Measurements from ENCODE around the gene BPIFB4. TPM values are rescaled to one million over a fixed set of nuclear protein-coding genes. Genes with fewer than 3 reads are reported as not detected.

The BPIFB4 gene
- total RNA-seq, 1 donor from 2014 or later: not detected

Other genes starting within 250 kb of the BPIFB4 start
- 0.05 TPM in 1 of 2 replicates, not detected in the other for gene EFCAB8, start 220.7 kb upstream of the BPIFB4 start, total RNA-seq
- not detected in 2 replicates for gene SUN5, start 75.2 kb upstream of the BPIFB4 start, total RNA-seq
- not detected in 2 replicates for gene BPIFB2, start 71.9 kb upstream of the BPIFB4 start, total RNA-seq
- not detected in 2 replicates for gene BPIFB6, start 48.0 kb upstream of the BPIFB4 start, total RNA-seq
- gene BPIFB3, start 25.7 kb upstream of the BPIFB4 start, total RNA-seq: not detected in 2 replicates
- gene BPIFA2, start 88.5 kb downstream of the BPIFB4 start, total RNA-seq: not detected in 2 replicates
- not detected in 2 replicates for gene BPIFA3, start 137.7 kb downstream of the BPIFB4 start, total RNA-seq
- not detected in 2 replicates for gene BPIFA1, start 156.4 kb downstream of the BPIFB4 start, total RNA-seq
- gene BPIFB1, start 203.6 kb downstream of the BPIFB4 start, total RNA-seq: not detected in 2 replicates

Measured in renal cortical epithelial cell (primary cell).